Activated CD8-positive, alpha-beta memory T cell treated with anti-CD3 and anti-CD28 coated beads for 24 hours (primary cell): ENCODE results near the gene FRA10AC1.
"Not testable (repeated sequence)": the region's sequence is repeated elsewhere in the genome, so short reads cannot be mapped to it uniquely, and the experiment has no call there.

Experiments
- DNase-seq: peaks from one replicate; pipeline ENCODE4 v3.0.0-alpha.2; 2020

Gene FRA10AC1

GRCh38 chr10:93701866-93702209 is 554 bp downstream of the FRA10AC1 start:
- no peak for DNase-seq

- no peak for DNase-seq
Measured at GRCh38 chr10:93697207-93697606, 5.2 kb downstream of the FRA10AC1 start.

GRCh38 chr10:93696582-93696981 is 5.8 kb downstream of the FRA10AC1 start:
- DNase-seq: not testable (repeated sequence)

DNA sequence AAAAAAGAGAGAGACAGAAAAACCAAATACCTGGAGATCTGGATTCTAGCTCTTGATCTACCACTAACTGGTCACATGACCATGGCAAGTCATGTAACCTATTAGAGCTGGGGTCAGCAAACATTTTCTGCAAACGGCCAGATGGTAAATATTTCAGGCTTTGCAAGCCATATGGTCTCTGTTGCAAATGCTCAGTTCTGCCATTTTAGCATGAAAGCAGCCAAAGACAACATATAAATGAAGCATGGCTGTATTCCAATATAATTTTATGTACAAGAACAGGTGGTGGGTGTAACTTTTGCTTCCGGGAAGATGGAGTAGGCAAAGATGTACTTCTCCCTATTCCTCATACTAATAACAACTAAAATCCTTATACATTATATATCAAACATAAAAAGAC is 6.7 kb downstream of the FRA10AC1 start:
- DNase-seq: no peak

DNA sequence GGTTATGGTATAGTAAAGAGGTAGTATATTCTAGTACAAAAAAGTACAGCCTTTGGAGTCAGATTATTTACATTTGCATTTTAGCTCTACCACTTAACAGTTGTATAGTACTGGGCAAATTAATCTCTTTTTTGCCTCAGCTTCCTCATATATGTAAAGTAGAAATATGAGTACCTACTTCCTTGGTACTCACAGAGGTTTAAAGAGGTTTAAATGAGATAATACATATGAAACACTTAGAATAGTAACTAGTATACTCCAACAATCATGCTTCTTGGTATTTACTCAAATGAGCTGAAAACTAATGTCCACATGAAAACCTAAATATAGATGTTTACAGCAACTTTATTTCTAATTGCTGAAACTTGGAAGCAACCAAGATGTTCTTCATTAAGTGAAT is 14.7 kb downstream of the FRA10AC1 start:
- DNase-seq: no peak

DNA sequence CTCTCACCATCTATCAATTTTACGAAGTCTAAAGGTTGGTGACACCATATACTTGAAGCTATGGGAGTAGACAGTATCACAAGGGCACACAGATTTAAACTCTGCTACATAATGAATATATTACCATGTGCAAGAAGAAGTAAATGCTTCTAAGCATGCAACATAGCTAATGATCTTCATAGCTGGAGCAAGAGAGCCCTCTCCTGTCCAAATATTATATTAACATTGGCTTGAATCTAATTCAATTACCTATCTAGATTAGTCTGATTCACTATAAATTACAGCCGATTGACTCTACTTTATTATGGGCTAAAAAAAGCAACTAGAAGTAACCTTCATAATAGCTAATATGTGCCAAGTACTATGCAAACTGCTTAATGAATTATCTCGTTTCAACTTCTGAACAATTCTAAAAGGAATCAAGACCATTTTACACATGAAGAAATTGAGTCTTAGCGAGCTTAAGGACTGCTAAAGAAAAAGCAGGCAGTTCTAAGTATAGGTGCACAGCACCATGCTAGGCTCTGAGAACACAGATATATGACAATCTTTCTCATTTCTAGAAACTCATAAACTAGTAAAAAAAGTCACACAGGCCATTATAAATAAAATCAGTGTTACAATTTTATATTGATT is 21.9 kb downstream of the FRA10AC1 start:
- no peak for DNase-seq

DNA sequence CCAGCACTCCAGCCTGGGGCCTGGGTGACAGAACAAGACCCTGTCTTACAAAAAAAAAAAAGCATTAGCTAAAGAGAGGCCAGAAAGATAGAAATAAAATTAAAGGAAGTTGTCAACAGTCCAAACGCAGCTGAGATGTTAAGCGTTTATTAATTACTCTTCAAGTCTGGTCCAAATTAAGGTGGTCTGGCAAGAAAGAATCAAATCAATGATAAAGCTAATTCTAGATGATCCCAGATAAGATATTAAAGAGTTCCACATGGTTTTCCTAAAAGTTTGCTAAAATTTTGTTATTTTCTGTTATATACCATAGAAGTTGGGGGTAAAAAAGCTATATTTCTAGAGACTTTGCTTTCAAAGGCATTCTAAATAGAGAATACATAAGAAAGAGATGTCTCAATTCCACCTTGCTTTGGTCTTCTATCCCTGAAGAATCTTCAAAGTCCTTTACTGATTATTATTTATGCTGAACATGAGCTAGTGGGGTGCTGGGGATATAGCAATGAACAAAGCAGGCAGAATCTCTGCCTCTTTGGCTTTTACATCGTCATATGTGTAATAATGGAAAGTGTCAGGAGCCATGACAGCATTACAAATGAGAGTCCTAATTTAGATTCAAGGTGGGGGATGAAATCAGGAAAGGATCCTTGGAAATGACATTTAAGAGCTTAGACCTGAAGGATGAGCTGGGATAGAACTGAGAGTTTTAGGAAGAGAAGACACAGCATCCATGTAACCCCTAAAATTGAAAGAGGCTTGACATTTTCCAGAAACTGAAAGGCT is 23.4 kb downstream of the FRA10AC1 start:
- DNase-seq: no peak

DNA sequence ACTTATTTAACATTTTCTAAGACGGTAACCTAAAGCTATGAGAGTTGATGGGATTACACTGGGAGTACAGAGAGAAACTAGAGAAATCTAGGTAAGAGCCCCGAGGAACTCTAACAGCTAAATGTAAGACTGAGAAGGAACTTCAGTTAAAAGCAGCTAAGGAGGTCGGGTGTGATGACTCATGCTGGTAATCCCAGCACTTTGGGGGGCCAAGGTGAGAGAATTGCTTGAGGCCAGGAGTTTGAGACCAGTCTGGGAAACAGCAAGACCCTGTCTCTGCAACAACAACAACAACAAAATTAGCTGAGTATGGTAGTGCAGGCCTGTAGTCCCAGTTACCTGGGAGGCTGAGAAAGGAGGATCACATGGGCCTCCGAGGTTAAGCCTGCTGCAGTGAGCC is 24.0 kb downstream of the FRA10AC1 start:
- DNase-seq: no peak

- DNase-seq: no peak
Measured at GRCh38 chr10:93673791-93674190, 28.6 kb downstream of the FRA10AC1 start.

- no peak for DNase-seq
Measured at GRCh38 chr10:93672890-93673289, 29.5 kb downstream of the FRA10AC1 start.

- DNase-seq: no peak
Measured at GRCh38 chr10:93672022-93672678, 30.2 kb downstream of the FRA10AC1 start.

- no peak for DNase-seq
Measured at GRCh38 chr10:93671042-93671441, 31.4 kb downstream of the FRA10AC1 start.

DNA sequence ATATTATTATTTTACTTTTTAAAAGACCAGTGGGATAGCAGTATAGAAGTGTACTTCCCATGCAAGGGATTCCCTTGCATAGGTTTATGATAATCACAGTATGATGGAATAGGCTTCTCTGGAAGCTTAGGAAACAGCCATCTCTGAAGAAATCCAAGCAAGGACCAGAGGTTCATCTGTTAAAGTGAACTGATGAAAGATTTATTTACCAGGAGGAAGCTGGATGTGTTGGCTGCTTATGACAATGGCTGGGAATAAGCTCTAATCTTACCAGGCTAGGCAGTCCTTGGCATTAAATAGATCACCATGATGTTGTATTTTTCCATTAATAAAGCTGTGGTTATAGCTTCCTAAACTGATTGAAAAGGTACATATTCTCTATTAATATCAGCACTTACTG is 32.0 kb downstream of the FRA10AC1 start:
- DNase-seq: no peak

DNA sequence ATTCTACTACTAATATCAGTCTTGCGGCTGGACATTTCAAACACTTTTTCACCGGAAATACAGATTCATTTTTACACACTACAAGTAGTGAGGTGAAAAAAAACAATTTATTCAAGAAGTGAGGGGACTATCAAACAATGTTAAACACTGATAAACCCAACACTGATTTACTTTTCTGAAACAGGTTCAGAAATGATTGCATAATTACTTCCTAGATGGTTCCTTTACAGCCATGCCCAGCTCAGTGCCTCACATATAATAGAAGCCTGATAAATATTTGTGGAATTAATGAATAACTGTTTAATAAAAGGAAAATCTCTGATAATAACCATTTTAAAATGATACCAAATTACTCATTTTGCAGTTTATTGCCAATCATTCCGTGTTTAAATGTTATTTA is 34.6 kb downstream of the FRA10AC1 start:
- no peak for DNase-seq

GRCh38 chr10:93666030-93666429 is 36.4 kb downstream of the FRA10AC1 start:
- no peak for DNase-seq

GRCh38 chr10:93657757-93658156 is 44.6 kb downstream of the FRA10AC1 start:
- DNase-seq: no peak

GRCh38 chr10:93656155-93656554 is 46.2 kb downstream of the FRA10AC1 start:
- no peak for DNase-seq

- no peak for DNase-seq
Measured at GRCh38 chr10:93654201-93654600, 48.2 kb downstream of the FRA10AC1 start.

DNA sequence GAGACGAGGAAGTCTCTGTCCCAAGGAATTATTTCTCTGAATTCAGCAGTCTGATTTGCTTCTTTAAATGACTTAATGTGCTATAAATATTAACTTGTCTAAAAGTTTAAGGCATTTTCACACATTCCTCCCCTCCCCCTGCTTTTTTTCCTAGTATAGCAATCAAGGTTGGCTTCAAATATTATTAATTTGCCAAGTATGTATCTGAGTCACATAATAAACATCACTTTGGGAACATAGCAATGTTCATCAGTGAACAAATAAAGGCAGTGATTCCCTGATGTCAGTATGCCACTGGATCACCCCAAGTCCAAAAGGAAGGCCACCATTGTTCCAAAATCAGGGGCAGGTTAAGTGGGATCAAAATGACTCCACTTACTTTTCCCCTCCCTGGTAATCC is 49.5 kb downstream of the FRA10AC1 start:
- DNase-seq: no peak

- no peak for DNase-seq
Measured at GRCh38 chr10:93639791-93640190, 62.6 kb downstream of the FRA10AC1 start.

DNA sequence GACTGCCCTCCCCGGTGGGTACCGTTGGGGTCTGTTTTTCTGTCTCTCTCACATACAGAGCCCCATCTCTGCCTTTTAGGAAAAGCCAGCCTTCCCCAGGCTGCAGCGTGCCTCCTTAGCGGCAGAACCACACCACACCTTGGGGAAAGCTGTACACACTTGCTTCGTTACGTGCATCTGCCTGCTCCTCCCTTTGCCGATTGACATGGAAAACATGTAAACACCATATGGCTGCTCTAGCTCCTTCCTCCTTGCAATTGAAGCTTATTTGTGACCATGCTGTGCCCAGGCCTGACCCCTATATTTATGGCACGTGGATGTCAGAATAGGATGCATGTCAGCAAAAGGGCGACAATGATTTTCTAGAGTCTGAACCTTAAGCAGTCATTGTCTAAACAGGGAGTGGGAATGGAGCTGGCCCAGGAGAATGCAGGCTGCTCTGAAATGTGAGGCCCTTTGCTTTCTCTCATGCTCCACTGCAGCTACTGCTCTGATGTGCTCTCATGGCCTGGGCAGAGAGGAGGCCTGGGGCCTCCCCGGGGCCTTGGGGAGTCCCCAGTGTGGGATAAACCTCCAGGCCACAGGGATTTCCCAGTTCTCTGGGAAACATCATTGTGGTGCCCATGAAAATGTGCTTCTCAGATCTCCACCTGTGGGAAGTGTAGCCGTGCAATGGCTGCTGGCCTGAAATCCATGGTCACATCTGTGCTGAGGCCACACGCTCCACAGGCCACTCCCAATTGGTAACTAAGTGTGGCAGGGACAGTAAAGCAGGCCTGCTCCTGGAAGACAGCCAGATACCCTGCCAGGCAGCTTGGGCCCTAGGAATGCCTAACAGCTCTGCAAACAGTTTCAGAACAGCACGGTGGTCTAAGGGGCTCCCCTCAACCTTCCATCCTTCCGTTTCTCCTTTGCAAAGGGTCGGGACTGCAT is 71.5 kb downstream of the FRA10AC1 start:
- no peak for DNase-seq

DNA sequence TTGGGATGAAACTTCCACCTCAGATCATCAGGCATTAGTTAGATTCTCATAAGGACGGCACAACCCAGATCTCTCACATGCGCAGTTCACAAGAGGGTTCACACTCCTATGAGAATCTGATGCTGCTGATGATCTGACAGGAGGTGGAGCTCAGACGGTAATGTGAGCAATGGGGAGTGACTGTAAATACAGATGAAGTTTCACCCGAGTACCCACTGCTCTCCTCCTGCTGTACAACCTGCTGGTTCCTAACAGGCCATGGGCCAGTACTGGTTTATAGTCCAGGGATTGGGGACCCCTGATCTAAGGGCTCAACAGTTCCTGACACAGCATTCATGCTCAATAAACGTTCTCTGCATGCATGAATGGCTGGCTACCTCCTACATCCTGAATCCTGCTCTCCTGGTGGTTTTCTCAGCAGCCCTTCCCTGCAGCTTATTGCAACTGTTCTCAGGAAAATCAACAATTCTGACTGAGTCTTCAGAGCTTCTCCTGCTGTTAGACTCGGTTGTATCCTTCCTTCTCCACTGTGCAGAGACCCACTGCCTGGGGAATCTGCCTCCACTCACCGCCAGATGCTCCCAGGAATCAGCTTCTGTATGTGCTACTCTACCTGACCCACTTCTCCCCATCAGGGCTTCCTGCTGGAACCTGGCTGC is 72.6 kb downstream of the FRA10AC1 start:
- no peak for DNase-seq

- no peak for DNase-seq
Measured at GRCh38 chr10:93628858-93629257, 73.5 kb downstream of the FRA10AC1 start.
